Eye (tissue), 1 donor: ENCODE data around the gene TJAP1.
"Not testable (repeated sequence)": the region's sequence is repeated elsewhere in the genome, so short reads cannot be mapped to it uniquely, and the experiment has no call there.

ENCODE experiments used
- DNase-seq: peaks from one replicate; pipeline ENCODE4 v3.0.0-alpha.2; 2015

TJAP1 gene

GRCh38 chr6:43488667-43489276, 11.4 kb downstream of the TJAP1 start:
- DNase-seq = no peak

- peak; percentile 62 for DNase-seq
Measured at GRCh38 chr6:43489277-43490072, 12.1 kb downstream of the TJAP1 start.

GRCh38 chr6:43490523-43490939, 13.2 kb downstream of the TJAP1 start:
- no peak for DNase-seq

- DNase-seq = peak; percentile 28
Measured at GRCh38 chr6:43491750-43492661, 14.6 kb downstream of the TJAP1 start.

GRCh38 chr6:43492673-43493072, 15.3 kb downstream of the TJAP1 start:
- DNase-seq = no peak

- no peak for DNase-seq
Measured at GRCh38 chr6:43493230-43493629, 15.9 kb downstream of the TJAP1 start.

GRCh38 chr6:43493833-43494232, 16.5 kb downstream of the TJAP1 start:
- DNase-seq = no peak

GRCh38 chr6:43494321-43494720, 17.0 kb downstream of the TJAP1 start:
- DNase-seq = no peak

- DNase-seq = no peak
Measured at GRCh38 chr6:43494766-43495165, 17.4 kb downstream of the TJAP1 start.

- DNase-seq = no peak
Measured at GRCh38 chr6:43495409-43495941, 18.1 kb downstream of the TJAP1 start.

- peak; percentile 53 for DNase-seq
Measured at GRCh38 chr6:43496370-43497128, 19.2 kb downstream of the TJAP1 start.

GRCh38 chr6:43497129-43497396, 19.7 kb downstream of the TJAP1 start:
- no peak for DNase-seq

- DNase-seq = no peak
Measured at GRCh38 chr6:43497689-43498088, 20.3 kb downstream of the TJAP1 start.

GRCh38 chr6:43498291-43498690, 20.9 kb downstream of the TJAP1 start:
- not testable (repeated sequence) for DNase-seq

- DNase-seq = no peak
Measured at GRCh38 chr6:43499028-43499815, 21.9 kb downstream of the TJAP1 start.

- no peak for DNase-seq
Measured at GRCh38 chr6:43500921-43501320, 23.6 kb downstream of the TJAP1 start.

GRCh38 chr6:43502666-43503065, 25.3 kb downstream of the TJAP1 start:
- no peak for DNase-seq

- DNase-seq = no peak
Measured at GRCh38 chr6:43503443-43503842, 26.1 kb downstream of the TJAP1 start.

- DNase-seq = no peak
Measured at GRCh38 chr6:43504756-43505593, 27.6 kb downstream of the TJAP1 start.

GRCh38 chr6:43505718-43506117, 28.3 kb downstream of the TJAP1 start:
- no peak for DNase-seq

GRCh38 chr6:43506171-43506570, 28.8 kb downstream of the TJAP1 start:
- DNase-seq = no peak
